Measurements from ENCODE around the gene C19orf44.
"Not testable (repeated sequence)": the region's sequence is repeated elsewhere in the genome, so short reads cannot be mapped to it uniquely, and the experiment has no call there.

C19orf44 gene

GRCh38 chr19:16470541-16470910, 25.7 kb upstream of the C19orf44 start:
- DNase-seq, result no peak

GRCh38 chr19:16470911-16471811, 25.0 kb upstream of the C19orf44 start:
- no peak for DNase-seq

- DNase-seq, result not testable (repeated sequence)
Observed at GRCh38 chr19:16472559-16472899, 23.7 kb upstream of the C19orf44 start.

- DNase-seq, result no peak
Observed at GRCh38 chr19:16472992-16473391, 23.2 kb upstream of the C19orf44 start.

- DNase-seq, result no peak
Observed at GRCh38 chr19:16473875-16474392, 22.3 kb upstream of the C19orf44 start.

GRCh38 chr19:16476401-16476800, 19.8 kb upstream of the C19orf44 start:
- no peak for DNase-seq

- DNase-seq, result no peak
Observed at GRCh38 chr19:16477311-16477710, 18.9 kb upstream of the C19orf44 start.

- no peak for DNase-seq
Observed at GRCh38 chr19:16482745-16483144, 13.4 kb upstream of the C19orf44 start.

GRCh38 chr19:16486476-16486875, 9.7 kb upstream of the C19orf44 start:
- not testable (repeated sequence) for DNase-seq

- no peak for DNase-seq
Observed at GRCh38 chr19:16496613-16496983, 404 bp downstream of the C19orf44 start.

GRCh38 chr19:16497042-16497441, 848 bp downstream of the C19orf44 start:
- DNase-seq, result no peak

GRCh38 chr19:16497837-16498236, 1.6 kb downstream of the C19orf44 start:
- no peak for DNase-seq

- DNase-seq, result no peak
Observed at GRCh38 chr19:16504271-16504670, 8.1 kb downstream of the C19orf44 start.

GRCh38 chr19:16506161-16506560, 10.0 kb downstream of the C19orf44 start:
- DNase-seq, result not testable (repeated sequence)

GRCh38 chr19:16506961-16507360, 10.8 kb downstream of the C19orf44 start:
- no peak for DNase-seq

GRCh38 chr19:16508546-16508945, 12.4 kb downstream of the C19orf44 start:
- DNase-seq, result no peak

- DNase-seq, result no peak
Observed at GRCh38 chr19:16509141-16510061, 13.2 kb downstream of the C19orf44 start.

- not testable (repeated sequence) for DNase-seq
Observed at GRCh38 chr19:16512611-16513010, 16.4 kb downstream of the C19orf44 start.

GRCh38 chr19:16514383-16515019, 18.3 kb downstream of the C19orf44 start:
- no peak for DNase-seq

GRCh38 chr19:16516381-16516780, 20.2 kb downstream of the C19orf44 start:
- DNase-seq, result no peak

- no peak for DNase-seq
Observed at GRCh38 chr19:16516923-16517610, 20.9 kb downstream of the C19orf44 start.

- DNase-seq, result no peak
Observed at GRCh38 chr19:16518061-16518460, 21.9 kb downstream of the C19orf44 start.

All from SHP77 treated with DMSO at 0.1 percent for 48 hours (cell line).